ENCODE results near the gene CCDC12.

The CCDC12 gene

DNA sequence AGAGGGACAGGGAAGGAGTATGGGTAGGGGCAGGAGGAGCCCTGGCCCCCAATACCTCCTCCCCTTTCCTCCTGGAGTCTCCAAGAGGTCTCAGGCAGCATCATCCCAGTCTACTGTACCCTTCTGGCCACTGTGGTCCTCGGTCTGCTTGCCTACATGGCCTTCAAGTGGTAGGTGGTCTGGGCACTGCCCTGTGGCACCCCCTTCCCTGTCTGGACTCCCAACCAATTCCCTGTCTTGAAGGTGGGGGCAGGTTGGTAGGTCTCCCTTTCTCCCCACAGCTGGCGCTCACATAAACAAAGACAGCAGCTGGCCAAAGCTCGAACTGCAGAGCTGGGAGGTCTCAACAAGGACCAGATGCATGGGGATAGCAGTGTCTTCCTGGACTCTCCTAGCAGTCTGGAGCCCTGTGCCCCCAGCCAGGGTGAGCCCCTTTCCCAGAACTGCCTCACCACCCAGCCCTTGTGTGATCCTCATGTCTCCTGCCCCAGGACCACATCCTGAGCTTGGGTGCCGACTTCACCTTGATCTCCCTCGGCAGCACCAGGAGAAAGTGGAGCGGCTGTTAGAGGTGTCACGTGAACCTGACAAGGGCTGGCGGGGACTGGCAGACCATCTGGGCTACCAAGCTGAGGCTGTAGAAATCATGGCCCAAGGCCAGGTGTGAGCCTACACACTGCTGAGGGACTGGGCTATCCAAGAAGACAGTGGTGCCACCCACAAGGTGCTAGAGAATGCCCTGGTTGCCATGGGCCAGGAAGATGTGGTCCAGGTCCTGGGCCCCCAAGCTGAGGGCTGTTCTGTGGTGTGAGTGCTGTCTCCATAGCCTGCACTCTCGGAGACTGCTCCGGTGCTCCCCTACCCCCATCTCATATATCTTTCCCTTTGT is 36.0 kb upstream of the CCDC12 start:
- TF ChIP-seq, protein P1, sequence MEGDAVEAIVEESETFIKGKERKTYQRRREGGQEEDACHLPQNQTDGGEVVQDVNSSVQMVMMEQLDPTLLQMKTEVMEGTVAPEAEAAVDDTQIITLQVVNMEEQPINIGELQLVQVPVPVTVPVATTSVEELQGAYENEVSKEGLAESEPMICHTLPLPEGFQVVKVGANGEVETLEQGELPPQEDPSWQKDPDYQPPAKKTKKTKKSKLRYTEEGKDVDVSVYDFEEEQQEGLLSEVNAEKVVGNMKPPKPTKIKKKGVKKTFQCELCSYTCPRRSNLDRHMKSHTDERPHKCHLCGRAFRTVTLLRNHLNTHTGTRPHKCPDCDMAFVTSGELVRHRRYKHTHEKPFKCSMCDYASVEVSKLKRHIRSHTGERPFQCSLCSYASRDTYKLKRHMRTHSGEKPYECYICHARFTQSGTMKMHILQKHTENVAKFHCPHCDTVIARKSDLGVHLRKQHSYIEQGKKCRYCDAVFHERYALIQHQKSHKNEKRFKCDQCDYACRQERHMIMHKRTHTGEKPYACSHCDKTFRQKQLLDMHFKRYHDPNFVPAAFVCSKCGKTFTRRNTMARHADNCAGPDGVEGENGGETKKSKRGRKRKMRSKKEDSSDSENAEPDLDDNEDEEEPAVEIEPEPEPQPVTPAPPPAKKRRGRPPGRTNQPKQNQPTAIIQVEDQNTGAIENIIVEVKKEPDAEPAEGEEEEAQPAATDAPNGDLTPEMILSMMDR (IDR thresholded peaks at IDR 0.05; ENCODE audit: control extremely low read depth, extremely low read depth, low read depth, missing control alignments), result no peak
- CTCF ChIA-PET, result no interaction called here
- DNase-seq (ENCODE audit: extremely low spot score), result no peak
- POLR2A ChIA-PET, result no interaction called here

DNA sequence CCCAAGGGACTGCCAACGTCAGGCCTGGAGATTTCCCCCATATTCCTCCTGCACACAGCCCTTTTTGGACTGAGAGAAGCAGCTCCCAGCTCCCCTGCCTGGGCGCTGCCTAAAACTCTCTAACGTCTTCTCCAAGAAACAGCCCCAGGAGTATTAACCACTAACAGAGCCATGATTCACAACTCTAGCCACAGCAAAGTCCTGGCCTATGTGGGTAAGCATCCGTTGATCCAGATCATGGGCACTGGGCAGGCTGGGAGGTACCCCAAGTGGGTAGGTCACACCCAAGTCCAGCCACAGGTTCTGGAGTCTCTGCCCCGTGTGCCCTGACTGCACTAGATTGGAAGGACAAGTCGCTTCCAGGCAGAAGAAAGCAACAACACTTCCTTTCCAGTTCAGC is 34.8 kb upstream of the CCDC12 start:
- CTCF ChIA-PET, result interaction anchor here (1.1 to 1.4 kb wide), 3 partner anchors 8 to 17 kb away, joined by 3 to 7 read pairs (median 3); no protein-coding TSS in a partner anchor
- POLR2A ChIA-PET, result no interaction called here
- no peak for DNase-seq (ENCODE audit: extremely low spot score)
- TF ChIP-seq, protein P1 (IDR thresholded peaks at IDR 0.05; ENCODE audit: control extremely low read depth, extremely low read depth, low read depth, missing control alignments), result no peak

DNA sequence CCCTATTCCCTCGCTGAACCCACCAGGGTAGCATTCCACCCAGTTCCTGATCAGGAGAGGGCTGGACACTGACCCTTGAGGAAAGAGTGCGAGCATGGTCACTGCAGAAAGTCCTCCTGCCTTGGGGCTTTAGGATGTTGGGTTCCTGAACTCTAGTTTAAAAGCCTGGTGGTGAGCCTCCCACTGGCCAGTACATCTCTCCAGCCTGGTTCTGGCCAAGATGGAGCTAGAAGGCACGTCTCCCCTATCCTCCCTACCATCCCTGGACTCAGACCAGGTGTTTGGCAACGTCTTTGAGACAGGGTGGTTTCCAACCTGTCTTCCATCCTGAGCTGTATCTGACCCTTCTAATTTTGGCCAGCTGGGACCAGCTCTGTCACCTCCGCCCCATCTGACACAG is 34.4 kb upstream of the CCDC12 start:
- DNase-seq (ENCODE audit: extremely low spot score), result no peak
- ChIA-PET POLR2A (no interaction called here), CTCF (interaction anchor here (1.1 to 1.4 kb wide), 3 partner anchors 9 to 18 kb away, joined by 3 to 7 read pairs (median 3); no protein-coding TSS in a partner anchor)
- TF ChIP-seq, protein P1 (IDR thresholded peaks at IDR 0.05; ENCODE audit: control extremely low read depth, extremely low read depth, low read depth, missing control alignments), result no peak

DNA sequence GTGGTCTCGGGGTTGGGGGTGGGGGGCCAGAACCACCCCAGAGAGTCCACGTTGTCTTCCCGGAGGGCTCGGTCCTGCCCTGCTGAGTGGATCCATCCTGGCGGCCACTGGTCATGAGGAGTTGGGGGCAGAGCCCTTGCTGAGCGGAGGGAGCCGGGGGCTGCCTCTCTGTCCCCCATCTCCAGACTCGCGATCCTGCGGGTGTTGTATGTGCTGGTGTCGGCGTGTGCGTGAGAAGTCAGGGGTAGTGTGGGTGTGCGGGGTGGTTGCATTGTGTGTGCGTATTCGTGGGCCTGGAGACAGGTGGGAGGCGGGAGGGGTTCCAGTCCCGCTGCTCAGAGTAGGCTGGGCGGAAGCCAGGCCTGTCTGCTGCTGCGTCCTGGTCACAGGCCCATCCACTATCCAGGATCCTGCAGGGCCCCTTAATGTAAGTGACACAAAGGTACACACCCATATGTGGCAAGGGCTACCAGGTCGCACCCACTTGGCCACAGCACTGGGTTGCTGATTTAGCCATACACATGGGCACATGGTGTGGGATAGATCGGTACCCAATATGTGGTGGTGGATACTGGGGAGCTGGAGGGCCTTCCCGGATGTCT is 33.7 kb upstream of the CCDC12 start:
- TF ChIP-seq, protein P1 (IDR thresholded peaks at IDR 0.05; ENCODE audit: control extremely low read depth, extremely low read depth, low read depth, missing control alignments), result no peak
- ChIA-PET CTCF (interaction anchor here (1.1 to 1.4 kb wide), 2 partner anchors 9 to 18 kb away, joined by 3 to 7 read pairs; no protein-coding TSS in a partner anchor), POLR2A (no interaction called here)
- no peak for DNase-seq (ENCODE audit: extremely low spot score)

DNA sequence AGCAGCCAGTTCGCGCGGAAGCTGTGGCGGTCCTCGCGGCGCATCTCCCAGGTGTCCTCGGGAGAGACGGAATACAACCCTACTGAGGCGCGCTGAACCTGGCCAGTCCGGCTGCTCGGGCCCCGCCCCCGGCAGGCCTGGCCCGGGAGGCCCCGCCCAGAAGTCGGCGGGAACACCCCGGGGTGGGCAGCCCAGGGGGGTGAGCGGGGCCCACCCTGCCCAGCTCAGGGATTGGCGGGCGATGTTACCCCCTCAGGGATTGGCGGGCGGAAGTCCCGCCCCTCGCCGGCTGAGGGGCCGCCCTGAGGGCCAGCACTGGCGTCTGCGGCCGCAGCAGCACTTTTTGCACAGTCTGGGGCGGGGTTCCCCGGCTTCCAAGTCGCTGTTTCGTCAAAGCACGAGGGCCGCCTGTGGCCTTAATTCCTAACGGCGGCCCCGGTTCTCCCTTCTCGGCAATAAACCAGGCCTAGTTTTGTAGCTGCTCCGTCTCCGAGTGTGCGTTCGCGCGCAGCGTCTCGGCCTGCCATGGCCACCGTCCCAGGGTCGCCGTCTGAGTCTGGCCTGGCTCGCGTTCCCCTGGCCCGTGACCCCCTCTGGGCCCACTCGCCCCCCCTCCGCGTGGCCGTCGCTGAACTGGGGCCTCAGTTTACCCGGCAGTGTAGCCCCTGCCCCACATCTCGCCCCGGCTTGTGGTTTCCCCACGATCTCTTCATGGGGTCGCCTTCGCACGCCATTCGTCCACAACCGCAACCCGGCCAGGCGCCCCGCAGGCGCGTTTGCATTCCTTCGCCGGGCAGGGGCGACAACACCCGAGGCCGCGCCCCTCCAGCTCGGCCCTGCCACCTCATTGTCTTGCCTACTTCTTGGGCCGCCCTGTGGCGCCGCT is 32.9 kb upstream of the CCDC12 start:
- TF ChIP-seq, protein P1 (IDR thresholded peaks at IDR 0.05; ENCODE audit: control extremely low read depth, extremely low read depth, low read depth, missing control alignments), result no peak
- peak; percentile 98 for DNase-seq (ENCODE audit: extremely low spot score)
- POLR2A ChIA-PET, result no interaction called here
- CTCF ChIA-PET, result interaction anchor here (0.7 to 1.5 kb wide), 2 partner anchors 11 to 14 kb away, joined by 3 to 4 read pairs; no protein-coding TSS in a partner anchor

DNA sequence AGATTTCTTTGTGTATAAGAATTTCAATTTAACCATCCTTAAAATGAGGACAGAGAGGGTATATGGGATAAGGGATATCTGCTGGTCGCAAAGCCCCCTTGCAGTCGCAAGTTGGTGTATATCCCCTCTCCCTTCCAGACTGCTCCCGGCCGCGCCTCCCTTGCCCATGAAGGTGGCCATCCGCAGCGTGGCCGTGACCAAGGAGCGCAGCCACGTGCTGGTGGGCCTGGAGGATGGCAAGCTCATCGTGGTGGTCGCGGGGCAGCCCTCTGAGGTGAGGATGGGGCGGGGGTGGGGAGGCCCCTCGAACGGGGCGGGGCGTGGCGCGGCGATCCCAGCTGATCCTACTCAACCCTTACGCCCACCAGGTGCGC is 32.3 kb upstream of the CCDC12 start:
- ChIA-PET POLR2A (no interaction called here), CTCF (interaction anchor here (0.7 to 1.5 kb wide), 2 partner anchors 11 to 14 kb away, joined by 3 to 4 read pairs; no protein-coding TSS in a partner anchor)
- no peak for DNase-seq (ENCODE audit: extremely low spot score)
- TF ChIP-seq, protein P1 (IDR thresholded peaks at IDR 0.05; ENCODE audit: control extremely low read depth, extremely low read depth, low read depth, missing control alignments), result no peak

All from GM10248 (cell line).